Measurements from ENCODE around the gene CFAP99.

- TF ChIP-seq, protein P1, sequence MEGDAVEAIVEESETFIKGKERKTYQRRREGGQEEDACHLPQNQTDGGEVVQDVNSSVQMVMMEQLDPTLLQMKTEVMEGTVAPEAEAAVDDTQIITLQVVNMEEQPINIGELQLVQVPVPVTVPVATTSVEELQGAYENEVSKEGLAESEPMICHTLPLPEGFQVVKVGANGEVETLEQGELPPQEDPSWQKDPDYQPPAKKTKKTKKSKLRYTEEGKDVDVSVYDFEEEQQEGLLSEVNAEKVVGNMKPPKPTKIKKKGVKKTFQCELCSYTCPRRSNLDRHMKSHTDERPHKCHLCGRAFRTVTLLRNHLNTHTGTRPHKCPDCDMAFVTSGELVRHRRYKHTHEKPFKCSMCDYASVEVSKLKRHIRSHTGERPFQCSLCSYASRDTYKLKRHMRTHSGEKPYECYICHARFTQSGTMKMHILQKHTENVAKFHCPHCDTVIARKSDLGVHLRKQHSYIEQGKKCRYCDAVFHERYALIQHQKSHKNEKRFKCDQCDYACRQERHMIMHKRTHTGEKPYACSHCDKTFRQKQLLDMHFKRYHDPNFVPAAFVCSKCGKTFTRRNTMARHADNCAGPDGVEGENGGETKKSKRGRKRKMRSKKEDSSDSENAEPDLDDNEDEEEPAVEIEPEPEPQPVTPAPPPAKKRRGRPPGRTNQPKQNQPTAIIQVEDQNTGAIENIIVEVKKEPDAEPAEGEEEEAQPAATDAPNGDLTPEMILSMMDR (IDR thresholded peaks at IDR 0.05) = no peak
- TF ChIP-seq POLR2A (IDR thresholded peaks at IDR 0.05) = no peak
- no peak for TF ChIP-seq EP300 (IDR thresholded peaks at IDR 0.05)
These were observed 46.2 kb upstream of the CFAP99 start for GRCh38 chr4:2372488-2373030.
